Right renal cortex interstitium (tissue), 3 donors: ENCODE data around the gene NEUROG1. TPM values are rescaled to one million over a fixed set of nuclear protein-coding genes. Genes with fewer than 3 reads are reported as not detected.
"Not testable (repeated sequence)": the region's sequence is repeated elsewhere in the genome, so short reads cannot be mapped to it uniquely, and the experiment has no call there.

Experiments used
- DNase-seq, 3 donors: peaks; one replicate each; pipeline ENCODE4 v3.0.0-alpha.2; 2013; ENCODE audit warnings: low read depth in 3 of 3, low spot score in 2 of 3
- polyA plus RNA-seq, 3 donors: library from polyadenylated mRNA; unstranded; fragments of 120-200 nt; gene quantifications; one replicate each; pipeline ENCODE4 v1.2.1, GENCODE V29; 2013; ENCODE audit not compliant: insufficient read length in 3 of 3

Gene NEUROG1
- polyA plus RNA-seq, 3 donors = not detected

GRCh38 chr5:135497971-135498636 lies 37.7 kb downstream of the NEUROG1 start:
- DNase-seq = no peak

DNA sequence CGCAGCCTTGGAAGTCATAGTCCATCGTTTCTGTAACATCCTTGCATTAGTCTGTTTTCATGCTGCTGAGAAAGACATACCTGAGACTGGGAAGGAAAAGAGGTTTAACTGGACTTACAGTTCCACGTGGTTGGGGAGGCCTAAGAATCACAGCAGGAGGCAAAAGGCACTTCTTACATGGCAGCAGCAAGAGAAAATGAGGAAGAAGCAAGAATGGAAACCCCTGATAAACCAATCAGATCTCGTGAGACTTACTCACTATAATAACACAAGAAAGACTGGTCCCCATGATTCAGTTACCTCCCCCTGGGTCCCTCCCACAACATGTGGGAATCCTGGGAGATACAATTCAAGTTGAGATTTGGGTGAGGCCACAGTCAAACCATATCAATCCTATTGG lies 40.2 kb downstream of the NEUROG1 start:
- not testable (repeated sequence) for DNase-seq

DNA sequence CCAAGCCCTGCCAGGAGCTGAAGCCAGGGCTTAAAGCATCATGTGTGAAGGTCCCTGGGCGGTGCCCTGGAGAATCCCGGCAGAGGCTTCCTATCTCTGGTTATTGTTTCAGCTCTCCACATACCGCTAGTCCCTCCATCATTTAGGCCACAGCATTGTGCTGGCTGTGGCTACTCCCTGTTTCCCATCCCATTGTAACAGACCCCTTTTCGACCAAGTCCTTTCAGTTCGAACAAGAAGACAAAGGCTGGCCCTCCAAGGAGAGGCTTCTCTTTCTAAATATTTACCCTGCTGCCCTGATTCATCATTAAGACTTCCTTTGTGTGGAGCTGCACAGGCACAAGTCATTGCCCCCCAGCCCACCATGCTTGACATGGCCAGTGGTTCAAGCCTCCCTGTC lies 41.6 kb downstream of the NEUROG1 start:
- DNase-seq = no peak

- DNase-seq = no peak
Observed at GRCh38 chr5:135493406-135494180, 42.2 kb downstream of the NEUROG1 start.

GRCh38 chr5:135492319-135492626 lies 43.5 kb downstream of the NEUROG1 start:
- DNase-seq = no peak

GRCh38 chr5:135491552-135492318 lies 44.0 kb downstream of the NEUROG1 start:
- DNase-seq = no peak

- no peak for DNase-seq
Observed at GRCh38 chr5:135491038-135491551, 44.7 kb downstream of the NEUROG1 start.

DNA sequence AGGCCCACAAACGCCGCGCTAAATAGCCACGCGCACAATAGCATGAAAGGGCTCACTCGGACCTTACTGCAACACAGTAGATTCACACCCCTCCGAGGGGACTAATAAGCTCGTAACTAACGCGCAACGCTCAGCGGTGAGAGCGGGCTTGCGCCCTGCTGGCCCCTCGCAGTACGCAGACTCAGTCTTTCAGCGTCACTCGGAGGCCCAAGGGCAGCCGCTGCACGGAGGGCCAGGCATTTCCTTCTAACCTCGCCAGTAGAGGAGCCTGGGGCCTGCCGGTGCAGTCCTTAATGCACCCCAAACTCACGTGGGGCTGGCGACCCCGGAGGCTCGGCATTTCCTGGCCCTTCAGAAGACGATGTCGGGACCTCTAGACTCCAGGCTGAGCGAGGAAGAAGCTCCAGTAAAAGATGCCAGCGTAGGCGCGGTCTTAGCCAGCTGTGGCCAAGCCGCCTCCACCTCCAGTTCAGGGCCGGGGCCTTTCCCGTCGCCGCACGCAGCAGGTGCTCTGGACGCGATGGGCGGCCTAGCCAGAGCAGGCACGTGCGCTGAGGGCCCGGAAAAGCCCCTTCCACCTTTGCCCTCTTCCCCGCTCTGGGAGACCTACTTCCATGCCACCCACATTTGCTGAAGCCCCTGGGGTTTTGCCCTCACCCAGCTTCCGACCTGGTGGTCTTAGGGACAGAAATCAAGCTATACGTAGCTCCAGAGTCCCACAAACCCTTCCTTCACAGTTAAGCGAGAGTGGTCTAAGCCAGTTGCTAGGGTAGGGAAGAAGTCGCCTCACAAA lies 45.3 kb downstream of the NEUROG1 start:
- no peak for DNase-seq

- DNase-seq = no peak
Observed at GRCh38 chr5:135489466-135490244, 46.1 kb downstream of the NEUROG1 start.

- DNase-seq = peak in 1 of 3 donors; percentile 59
Observed at GRCh38 chr5:135488727-135489465, 46.9 kb downstream of the NEUROG1 start.

GRCh38 chr5:135487839-135488514 lies 47.8 kb downstream of the NEUROG1 start:
- no peak for DNase-seq

- DNase-seq = no peak
Observed at GRCh38 chr5:135487037-135487395, 48.7 kb downstream of the NEUROG1 start.

DNA sequence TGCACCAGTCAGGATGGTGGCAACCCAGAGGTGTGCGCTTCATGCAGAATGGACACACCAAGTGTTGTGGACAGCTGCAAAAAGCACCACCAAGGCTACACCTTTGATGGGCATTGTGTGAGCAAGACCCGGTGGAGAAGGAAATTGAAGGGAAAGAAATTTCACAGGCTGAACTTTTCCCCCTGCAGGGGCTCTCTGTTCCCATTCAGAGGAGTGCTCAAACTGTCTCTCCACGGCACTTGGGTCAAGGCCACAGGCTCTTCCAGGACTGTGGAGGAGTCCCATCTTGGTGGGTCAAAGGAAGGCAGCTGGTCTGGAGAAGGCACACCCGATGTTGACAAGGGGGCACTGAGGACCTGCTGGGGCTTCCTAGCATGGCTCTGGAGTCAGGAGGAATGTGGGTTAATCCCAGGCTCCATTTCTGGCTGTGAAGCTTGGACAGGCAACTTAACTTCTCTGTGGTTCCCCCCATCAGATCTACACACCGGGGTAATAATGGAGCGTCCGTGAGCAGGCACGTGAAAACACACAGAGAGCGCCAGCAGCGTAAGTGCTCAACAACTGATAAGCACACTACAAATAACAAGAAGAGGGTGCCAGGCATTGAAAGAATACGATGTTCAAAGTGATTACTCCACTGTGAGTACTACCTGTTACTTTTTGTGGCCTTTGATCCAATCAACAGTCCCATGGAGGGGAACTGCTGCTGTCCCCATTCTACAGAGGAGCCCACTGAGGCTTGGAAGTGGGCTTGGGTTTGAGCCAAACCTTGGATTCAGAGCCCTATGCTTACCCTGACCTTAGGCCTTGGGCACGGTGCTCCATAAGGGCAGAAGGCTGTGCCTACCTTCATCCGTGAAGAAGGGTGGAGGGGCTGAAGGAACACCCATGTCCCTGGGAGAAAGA lies 49.4 kb downstream of the NEUROG1 start:
- no peak for DNase-seq

- DNase-seq = no peak
Observed at GRCh38 chr5:135484674-135485086, 51.1 kb downstream of the NEUROG1 start.
